Measurements from ENCODE around the gene RNF150. TPM values are rescaled to one million over a fixed set of nuclear protein-coding genes. Genes with fewer than 3 reads are reported as not detected.

Gene RNF150
- total and polyA plus RNA-seq, 2 of the 8 experiments (the other 6 are each of a cell fraction or from before 2014, with no cell fraction given): 3.4 to 4.8 TPM

GRCh38 chr4:140903522-140904475, 229.5 kb downstream of the RNF150 start:
- no peak for FAIRE-seq
- TF ChIP-seq SIRT6 (IDR thresholded peaks at IDR 0.05; ENCODE audit: low read length) (no peak), CREB1 (IDR thresholded peaks at IDR 0.05) (no peak), RAD21 (IDR thresholded peaks at IDR 0.05 in 1 of 2, conservative IDR thresholded peaks at IDR 0.05 in 1 of 2; ENCODE audit: low read depth in 2 of 2, low read length in 2 of 2) (no peak), BCL11A (IDR thresholded peaks at IDR 0.05; ENCODE audit: low read depth in 2 of 2, low read length in 2 of 2) (no peak), JUND (IDR thresholded peaks at IDR 0.05; ENCODE audit: low read length) (no peak), TEAD4 (IDR thresholded peaks at IDR 0.05; ENCODE audit: low read depth, low read length) (no peak), SP1 (IDR thresholded peaks at IDR 0.05; ENCODE audit: low read depth, low read length) (no peak), NRF1 (IDR thresholded peaks at IDR 0.05; ENCODE audit: low read depth, low read length) (no peak), CEBPB (IDR thresholded peaks at IDR 0.05; ENCODE audit: low read depth, low read length) (no peak), CHD1 (IDR thresholded peaks at IDR 0.05; ENCODE audit: low read depth, low read length) (no peak)

More at GRCh38 chr4:140903522-140904475, 229.5 kb downstream of the RNF150 start:
- no peaks in the 10 kb centered on the region for H3K36me3 ChIP-seq (ENCODE audit: control insufficient read depth in 2 of 4, insufficient read depth in 4 of 4, low read length in 3 of 4)
- H3K27ac ChIP-seq (ENCODE audit: low read depth, low read length): no peak overlapping the region
- H3K9me3 ChIP-seq (ENCODE audit: insufficient read depth in 2 of 2, low read depth in 1 of 2, low read length in 1 of 2): no peaks in the 10 kb centered on the region
- no peak overlapping the region for H3K4me3 ChIP-seq (ENCODE audit: extremely low read depth in 1 of 4, insufficient read depth in 2 of 4, low read depth in 3 of 4, low read length in 4 of 4)
- CTCF ChIA-PET (ENCODE audit: partially characterized antibody): interaction anchor here (1.1 to 1.6 kb wide), 4 partner anchors 15 to 231 kb away, joined by 3 to 4 read pairs (median 3); partner anchors contain the start of gene RNF150
- H2AK5ac ChIP-seq (ENCODE audit: low read depth, low read length): no peak overlapping the region
- no peak overlapping the region for H3K23ac ChIP-seq (ENCODE audit: insufficient read length)
- no peaks in the 10 kb centered on the region for H3K4me1 ChIP-seq (replicated peaks in 1 of 4; ENCODE audit: control insufficient read depth in 3 of 4, insufficient read depth in 4 of 4, low read length in 3 of 4)
- no peaks in the 10 kb centered on the region for H3K23me2 ChIP-seq (ENCODE audit: low read depth, low read length)
- H3K9ac ChIP-seq (replicated peaks in 1 of 4; ENCODE audit: extremely low read depth in 1 of 4, low read depth in 3 of 4, low read length in 3 of 4): no peak overlapping the region
- no peak overlapping the region for H4K91ac ChIP-seq (replicated peaks; ENCODE audit: insufficient read length, low read length)
- H4K8ac ChIP-seq (ENCODE audit: extremely low read depth, insufficient read depth, low read length): no peak overlapping the region
- 79% methylated on average over 9 of the region's 9 CpGs; no CpG with 5 or more reads in 1 of the 2 experiments for WGBS, 2 experiments (ENCODE audit: extremely low coverage in 1 of 2, insufficient coverage in 1 of 2, insufficient read length in 1 of 2, insufficient replicate concordance in 2 of 2, low coverage in 1 of 2, low lambda C conversion rate in 2 of 2, missing lambda C conversion rate in 1 of 2)
- H3K27me3 ChIP-seq (replicated peaks in 1 of 4; ENCODE audit: control insufficient read depth in 3 of 4, extremely low read depth in 1 of 4, insufficient read depth in 3 of 4, low read length in 3 of 4): peaks cover 0 to 1% (median 0%) of the 10 kb centered on the region in 4 experiments; a peak in 1 of 7 replicates
- POLR2A ChIA-PET (ENCODE audit: partially characterized antibody): no interaction called here
- no peak overlapping the region for H2BK20ac ChIP-seq (ENCODE audit: low read length)
- H3K79me1 ChIP-seq (ENCODE audit: low read depth, low read length): no peaks in the 10 kb centered on the region
- no peak overlapping the region for H3K4me2 ChIP-seq (ENCODE audit: insufficient read depth in 1 of 2, low read depth in 2 of 2, low read length in 2 of 2)
- DNase-seq (ENCODE audit: low read depth in 1 of 2, low spot score in 2 of 2): no peak
- H3K18ac ChIP-seq (ENCODE audit: extremely low read depth, low read length): no peak overlapping the region
- no peak overlapping the region for H3K56ac ChIP-seq (replicated peaks; ENCODE audit: insufficient read length, low read depth, low read length)
- H2BK120ac ChIP-seq (replicated peaks; ENCODE audit: low read depth, low read length): no peak overlapping the region
- H4K5ac ChIP-seq (ENCODE audit: insufficient read length, low read depth, low read length): no peak overlapping the region
- no peak overlapping the region for H2AFZ ChIP-seq (ENCODE audit: low read length)
- no peak overlapping the region for H2BK15ac ChIP-seq (ENCODE audit: low read length)
- no peak overlapping the region for H3K14ac ChIP-seq (ENCODE audit: insufficient read length)
- no peak overlapping the region for H2BK12ac ChIP-seq (ENCODE audit: low read depth, low read length)
- H3K4ac ChIP-seq (replicated peaks; ENCODE audit: insufficient read length, low read depth, low read length): no peak overlapping the region
- H2BK5ac ChIP-seq (ENCODE audit: low read depth, low read length): no peak overlapping the region
- no peaks in the 10 kb centered on the region for H3K79me2 ChIP-seq (ENCODE audit: control insufficient read depth in 1 of 2, insufficient read depth in 2 of 2, low read length in 2 of 2)
- no peaks in the 10 kb centered on the region for H4K20me1 ChIP-seq (replicated peaks in 1 of 2; ENCODE audit: control insufficient read depth in 1 of 2, insufficient read depth in 2 of 2, low read length in 2 of 2)

All from H1 (cell line).